ENCODE results near the gene POGK. TPM values are rescaled to one million over a fixed set of nuclear protein-coding genes. Genes with fewer than 3 reads are reported as not detected.

POGK gene
- total and polyA plus RNA-seq, 9 of the 15 experiments (the other 6 are each of a cell fraction or from before 2014, with no cell fraction given), result 6.1 to 44.5 (median 24.3) TPM

GRCh38 chr1:166875734-166876539, 36.7 kb downstream of the POGK start, which contains the start of gene TADA1 (continued):
- TF ChIP-seq, protein P1, sequence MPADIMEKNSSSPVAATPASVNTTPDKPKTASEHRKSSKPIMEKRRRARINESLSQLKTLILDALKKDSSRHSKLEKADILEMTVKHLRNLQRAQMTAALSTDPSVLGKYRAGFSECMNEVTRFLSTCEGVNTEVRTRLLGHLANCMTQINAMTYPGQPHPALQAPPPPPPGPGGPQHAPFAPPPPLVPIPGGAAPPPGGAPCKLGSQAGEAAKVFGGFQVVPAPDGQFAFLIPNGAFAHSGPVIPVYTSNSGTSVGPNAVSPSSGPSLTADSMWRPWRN (IDR thresholded peaks at IDR 0.05; ENCODE audit: low read depth), result peak; percentile 95
- no peak for TF ChIP-seq CREB3 (tag; conservative IDR thresholded peaks at IDR 0.05; ENCODE audit: low read depth)
- no peak for TF ChIP-seq ZNF584 (CRISPR knock-in tag; IDR thresholded peaks at IDR 0.05; ENCODE audit: low read depth)
- peak; percentile 89 for TF ChIP-seq BCOR (IDR thresholded peaks at IDR 0.05)
- TF ChIP-seq PML (IDR thresholded peaks at IDR 0.05; ENCODE audit: low read length), result peak; percentile 70; the same call in 1 of the 2 replicates
- 0 out of 2 replicates have a peak, but pooled peaks have one; percentile 32 for TF ChIP-seq CHD2 (IDR thresholded peaks at IDR 0.05; ENCODE audit: low read depth, low read length)
- TF ChIP-seq CBFA2T2 (conservative IDR thresholded peaks at IDR 0.05), result peak; percentile 98
- TF ChIP-seq GATAD2A (IDR thresholded peaks at IDR 0.05), result no peak
- peak; percentile 35; the same call in 1 of the 2 replicates for TF ChIP-seq MXI1 (IDR thresholded peaks at IDR 0.05; ENCODE audit: low read depth, low read length)
- TF ChIP-seq WHSC1 (IDR thresholded peaks at IDR 0.05; ENCODE audit: low read length), result no peak
- TF ChIP-seq ZKSCAN1 (IDR thresholded peaks at IDR 0.05; ENCODE audit: low read depth, low read length), result peak; percentile 27; the same call in 1 of the 2 replicates
- peak; percentile 55; the same call in 1 of the 2 replicates for TF ChIP-seq JUND (IDR thresholded peaks at IDR 0.05; ENCODE audit: borderline replicate concordance, low read depth, low read length)
- peak; percentile 56; the same call in 1 of the 3 replicates for TF ChIP-seq JUND (tag; IDR thresholded peaks at IDR 0.05; ENCODE audit: borderline replicate concordance, low read depth, low read length)
- peak; percentile 84; the same call in 1 of the 2 replicates for TF ChIP-seq ATF7 (IDR thresholded peaks at IDR 0.05)
- peak; percentile 93 for TF ChIP-seq CTBP1 (IDR thresholded peaks at IDR 0.05; ENCODE audit: borderline replicate concordance)
- 0 out of 4 replicates have a peak, but pooled peaks of 1 of the 2 experiments have one; percentile 51 for TF ChIP-seq MLX (CRISPR knock-in tag; conservative IDR thresholded peaks at IDR 0.05)
- TF ChIP-seq GTF2B (IDR thresholded peaks at IDR 0.05; ENCODE audit: extremely low read depth, insufficient read length), result no peak
- TF ChIP-seq STAT5B (CRISPR knock-in tag; IDR thresholded peaks at IDR 0.05), result no peak
- TF ChIP-seq TCF3 (CRISPR knock-in tag; IDR thresholded peaks at IDR 0.05), result no peak; the same call in none of the 2 replicates
- no peak for TF ChIP-seq LARP7 (IDR thresholded peaks at IDR 0.05)
- TF ChIP-seq POLR2AphosphoS2 (IDR thresholded peaks at IDR 0.05; ENCODE audit: low read length), result no peak
- TF ChIP-seq USF2 (CRISPR knock-in tag; IDR thresholded peaks at IDR 0.05), result peak; percentile 98
